Neural progenitor cell (in vitro differentiated cells): ENCODE results near the gene TCF19. TPM values are rescaled to one million over a fixed set of nuclear protein-coding genes. Genes with fewer than 3 reads are reported as not detected.
A peak's percentile ranks its signal among the peaks of the same experiment; 100 is the strongest.
"Not testable (repeated sequence)": the region's sequence is repeated elsewhere in the genome, so short reads cannot be mapped to it uniquely, and the experiment has no call there.

Experiments
- DNase-seq: peaks from one replicate; pipeline ENCODE4 v3.0.0-alpha.2; 2016; ENCODE audit warnings: low spot score
- H2AFZ ChIP-seq: fragments of 200-600 bp; sonication (generic); replicated peaks from 2 replicates; pipeline ENCODE4 v1.6.1; 2016; ENCODE audit warnings: antibody characterized with exemption
- H3F3A ChIP-seq: fragments of 200-600 bp; sonication (generic); 2 replicates; pipeline ENCODE4 v1.6.1; 2016; ENCODE audit warnings: antibody characterized with exemption, low read depth
- H3K27ac ChIP-seq: fragments of 200-600 bp; sonication (generic); 2 replicates; pipeline ENCODE4 v1.5.1; 2016; ENCODE audit warnings: mild to moderate bottlenecking
- H3K27me3 ChIP-seq: fragments of 200-600 bp; sonication (generic); 2 replicates; pipeline ENCODE4 v1.6.1; 2016; ENCODE audit warnings: mild to moderate bottlenecking, moderate library complexity
- H3K36me3 ChIP-seq: fragments of 200-600 bp; sonication (generic); 2 replicates; pipeline ENCODE4 v1.5.1; 2016
- H3K4me1 ChIP-seq: fragments of 200-600 bp; sonication (generic); 2 replicates; pipeline ENCODE4 v1.6.1; 2016; ENCODE audit warnings: mixed run types
- H3K4me2 ChIP-seq: fragments of 200-600 bp; sonication (generic); 2 replicates; pipeline ENCODE4 v1.6.1; 2016
- H3K4me3 ChIP-seq: fragments of 200-600 bp; sonication (generic); 2 replicates; pipeline ENCODE4 v1.5.1; 2016
- H3K79me2 ChIP-seq: fragments of 200-600 bp; sonication (generic); 2 replicates; pipeline ENCODE4 v1.6.1; 2016; ENCODE audit warnings: low read depth
- H3K9ac ChIP-seq: fragments of 200-600 bp; sonication (generic); 2 replicates; pipeline ENCODE4 v1.6.1; 2016
- H3K9me3 ChIP-seq: fragments of 200-600 bp; sonication (generic); 2 replicates; pipeline ENCODE4 v1.5.1; 2016; ENCODE audit warnings: low read depth
- H4K20me1 ChIP-seq: fragments of 200-600 bp; sonication (generic); 2 replicates; pipeline ENCODE4 v1.6.1; 2016; ENCODE audit warnings: low read depth
- H3K27ac Mint-ChIP-seq: 3 replicates; pipeline ENCODE4 v1.8.0; 2021; ENCODE audit warnings: mixed read lengths
- H3K27me3 Mint-ChIP-seq: 2 replicates; pipeline ENCODE4 v1.8.0; 2022; ENCODE audit warnings: low read depth, mild to moderate bottlenecking, inconsistent platforms, moderate library complexity, mixed read lengths; ENCODE audit not compliant: insufficient read depth
- H3K36me3 Mint-ChIP-seq: 3 replicates; pipeline ENCODE4 v1.8.0; 2021; ENCODE audit warnings: mixed read lengths
- H3K4me1 Mint-ChIP-seq: 3 replicates; pipeline ENCODE4 v1.8.0; 2021; ENCODE audit warnings: mixed read lengths
- H3K4me3 Mint-ChIP-seq: 3 replicates; pipeline ENCODE4 v1.8.0; 2021; ENCODE audit warnings: mild to moderate bottlenecking, moderate library complexity, mixed read lengths
- H3K9me3 Mint-ChIP-seq: 3 replicates; pipeline ENCODE4 v1.8.0; 2020; ENCODE audit warnings: mixed read lengths
- EZH2 ChIP-seq: fragments of 200-600 bp; sonication (generic); IDR thresholded peaks from 2 replicates; pipeline ENCODE4 v1.6.1; 2017; ENCODE audit warnings: antibody characterized with exemption, mild to moderate bottlenecking, moderate library complexity
- EZH2phosphoT487 ChIP-seq: fragments of 200-600 bp; sonication (generic); IDR thresholded peaks from 2 replicates; pipeline ENCODE4 v1.6.1; 2017; ENCODE audit warnings: antibody characterized with exemption
- total RNA-seq: library from RNA; depleted of rRNA; stranded (reverse); fragments of >200 nt; gene quantifications from 2 replicates; pipeline ENCODE4 v1.2.3, GENCODE V29; 2015; ENCODE audit warnings: low replicate concordance
- TF ChIP-seq, protein P1 (sequence below): fragments of 200-600 bp; sonication (generic); IDR thresholded peaks from 2 replicates; pipeline ENCODE4 v1.5.1; 2017; ENCODE audit warnings: antibody characterized with exemption, mild to moderate bottlenecking

Gene TCF19
- total RNA-seq, 1 donor from 2014 or later, result 6.2 TPM

DNA sequence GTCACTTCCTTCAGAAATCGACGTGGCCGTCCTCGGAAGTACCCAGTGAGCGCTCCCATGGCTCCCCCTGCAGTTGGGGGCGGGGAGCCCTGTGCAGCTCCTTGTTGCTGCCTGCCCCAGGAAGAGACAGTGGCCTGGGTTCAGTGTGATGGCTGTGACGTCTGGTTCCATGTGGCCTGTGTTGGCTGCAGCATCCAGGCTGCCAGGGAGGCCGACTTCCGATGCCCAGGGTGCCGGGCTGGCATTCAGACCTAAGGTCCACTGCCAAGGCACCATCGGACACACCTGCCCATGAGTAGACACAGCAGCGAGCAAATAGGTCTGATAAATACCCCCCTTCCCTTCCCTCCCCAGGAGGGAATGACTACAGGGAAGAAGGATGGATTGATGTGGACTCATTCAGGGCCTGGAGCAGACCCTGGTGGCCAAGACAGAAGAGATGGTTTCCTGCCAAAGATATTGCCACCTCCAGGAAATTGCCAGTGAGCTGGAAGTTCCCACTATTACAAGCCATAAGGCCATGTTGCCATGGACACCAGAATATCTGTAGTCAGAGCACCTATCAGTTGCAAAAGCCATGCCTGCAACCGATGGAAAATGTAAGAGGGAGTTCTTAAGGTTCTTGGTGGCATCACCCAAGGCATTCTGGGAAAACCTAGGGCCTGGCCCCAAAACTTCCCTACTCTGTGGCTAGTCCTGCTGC is 4.2 kb downstream of the TCF19 start:
- H3K36me3 ChIP-seq, result no peaks in the 10 kb centered on the region
- Mint-ChIP-seq H3K9me3 (no peaks in the 10 kb centered on the region), H3K27ac (no peak overlapping the region), H3K4me3 (no peak overlapping the region), H3K4me1 (peaks cover 15% of the 10 kb centered on the region), H3K36me3 (peaks cover 6% of the 10 kb centered on the region), H3K27me3 (peaks cover 4% of the 10 kb centered on the region)
- DNase-seq, result no peak
- no peak overlapping the region for H2AFZ ChIP-seq
- no peaks in the 10 kb centered on the region for H4K20me1 ChIP-seq
- no peaks in the 10 kb centered on the region for H3K9me3 ChIP-seq
- no peaks in the 10 kb centered on the region for H3K79me2 ChIP-seq
- no peak overlapping the region for H3K4me3 ChIP-seq
- H3F3A ChIP-seq, result peaks cover 14% of the 10 kb centered on the region
- no peak overlapping the region for H3K4me2 ChIP-seq
- H3K9ac ChIP-seq, result no peak overlapping the region
- TF ChIP-seq, protein P1, sequence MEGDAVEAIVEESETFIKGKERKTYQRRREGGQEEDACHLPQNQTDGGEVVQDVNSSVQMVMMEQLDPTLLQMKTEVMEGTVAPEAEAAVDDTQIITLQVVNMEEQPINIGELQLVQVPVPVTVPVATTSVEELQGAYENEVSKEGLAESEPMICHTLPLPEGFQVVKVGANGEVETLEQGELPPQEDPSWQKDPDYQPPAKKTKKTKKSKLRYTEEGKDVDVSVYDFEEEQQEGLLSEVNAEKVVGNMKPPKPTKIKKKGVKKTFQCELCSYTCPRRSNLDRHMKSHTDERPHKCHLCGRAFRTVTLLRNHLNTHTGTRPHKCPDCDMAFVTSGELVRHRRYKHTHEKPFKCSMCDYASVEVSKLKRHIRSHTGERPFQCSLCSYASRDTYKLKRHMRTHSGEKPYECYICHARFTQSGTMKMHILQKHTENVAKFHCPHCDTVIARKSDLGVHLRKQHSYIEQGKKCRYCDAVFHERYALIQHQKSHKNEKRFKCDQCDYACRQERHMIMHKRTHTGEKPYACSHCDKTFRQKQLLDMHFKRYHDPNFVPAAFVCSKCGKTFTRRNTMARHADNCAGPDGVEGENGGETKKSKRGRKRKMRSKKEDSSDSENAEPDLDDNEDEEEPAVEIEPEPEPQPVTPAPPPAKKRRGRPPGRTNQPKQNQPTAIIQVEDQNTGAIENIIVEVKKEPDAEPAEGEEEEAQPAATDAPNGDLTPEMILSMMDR, result no peak
- TF ChIP-seq EZH2, result no peak
- TF ChIP-seq EZH2phosphoT487, result no peak
- no peak overlapping the region for H3K27ac ChIP-seq
- peaks cover 3% of the 10 kb centered on the region for H3K4me1 ChIP-seq
- peaks cover 12% of the 10 kb centered on the region for H3K27me3 ChIP-seq

GRCh38 chr6:31163922-31164321 is 5.5 kb downstream of the TCF19 start:
- Histone ChIP-seq H3K27ac (no peak overlapping the region), H3K79me2 (no peaks in the 10 kb centered on the region), H3K4me2 (no peak overlapping the region), H2AFZ (no peak overlapping the region), H3K9me3 (no peaks in the 10 kb centered on the region), H3K27me3 (peaks cover 22% of the 10 kb centered on the region), H4K20me1 (no peaks in the 10 kb centered on the region), H3K36me3 (no peaks in the 10 kb centered on the region), H3K4me1 (peaks cover 3% of the 10 kb centered on the region), H3F3A (peaks cover 9% of the 10 kb centered on the region), H3K4me3 (no peak overlapping the region), H3K9ac (no peak overlapping the region)
- no peak for DNase-seq
- Mint-ChIP-seq H3K4me3 (no peak overlapping the region), H3K27me3 (peaks cover 7% of the 10 kb centered on the region), H3K4me1 (peaks cover 9% of the 10 kb centered on the region), H3K9me3 (no peaks in the 10 kb centered on the region), H3K36me3 (peaks cover 6% of the 10 kb centered on the region), H3K27ac (no peak overlapping the region)
- TF ChIP-seq, protein P1, result no peak
- TF ChIP-seq EZH2, result no peak
- TF ChIP-seq EZH2phosphoT487, result no peak

GRCh38 chr6:31164475-31165063 is 6.2 kb downstream of the TCF19 start:
- not testable (repeated sequence) for H3K27me3 Mint-ChIP-seq, H4K20me1 ChIP-seq, H3K9ac ChIP-seq, H3K79me2 ChIP-seq, H3K27ac ChIP-seq, H3F3A ChIP-seq, H3K36me3 Mint-ChIP-seq, H3K9me3 Mint-ChIP-seq, H3K4me2 ChIP-seq, H3K4me1 ChIP-seq, H3K4me3 Mint-ChIP-seq, DNase-seq, H3K9me3 ChIP-seq, H3K36me3 ChIP-seq, H3K4me3 ChIP-seq, H2AFZ ChIP-seq
- Mint-ChIP-seq H3K27ac (peak overlapping the region; percentile 35), H3K4me1 (peaks cover 12% of the 10 kb centered on the region)
- H3K27me3 ChIP-seq, result peaks cover 22% of the 10 kb centered on the region

DNA sequence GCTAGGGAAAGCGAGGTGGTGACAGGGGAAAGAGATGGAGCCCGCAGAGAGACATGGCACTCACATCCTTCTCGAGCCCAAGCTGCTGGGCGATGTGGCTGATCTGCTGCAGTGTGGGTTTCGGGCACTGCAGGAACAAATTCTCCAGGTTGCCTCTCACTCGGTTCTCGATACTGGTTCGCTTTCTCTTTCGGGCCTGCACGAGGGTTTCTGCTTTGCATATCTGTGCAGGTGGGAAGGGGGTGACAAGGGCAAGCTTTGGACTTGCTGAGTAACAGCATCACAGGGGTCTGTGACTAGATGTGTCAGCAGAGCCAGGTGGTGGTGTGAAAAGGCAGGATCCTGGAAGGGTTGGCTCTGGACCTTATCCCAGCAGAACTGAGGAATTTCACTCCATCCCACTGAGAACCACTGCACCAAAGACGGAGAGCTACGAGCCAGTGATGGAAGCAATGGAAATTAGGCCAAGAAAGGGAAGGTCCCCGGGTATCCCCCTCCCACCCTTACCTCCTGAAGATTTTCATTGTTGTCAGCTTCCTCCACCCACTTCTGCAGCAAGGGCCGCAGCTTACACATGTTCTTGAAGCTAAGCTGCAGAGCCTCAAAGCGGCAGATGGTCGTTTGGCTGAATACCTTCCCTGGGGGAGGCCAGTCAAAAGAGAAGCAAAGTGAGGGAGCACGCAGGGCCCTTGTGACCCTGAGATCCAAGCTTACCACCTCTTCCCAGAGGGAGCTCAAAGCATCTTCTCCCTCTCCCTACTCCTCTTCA is 6.9 kb downstream of the TCF19 start:
- not testable (repeated sequence) for H3K4me1 ChIP-seq, H3K36me3 ChIP-seq, H3K4me3 Mint-ChIP-seq, H3K27ac ChIP-seq, H3F3A ChIP-seq, H3K9ac ChIP-seq, H4K20me1 ChIP-seq, H3K9me3 ChIP-seq, DNase-seq, H3K4me3 ChIP-seq, H3K27me3 Mint-ChIP-seq, H3K36me3 Mint-ChIP-seq, H3K4me2 ChIP-seq, H3K4me1 Mint-ChIP-seq, H2AFZ ChIP-seq, H3K9me3 Mint-ChIP-seq, H3K79me2 ChIP-seq
- peaks cover 23% of the 10 kb centered on the region for H3K27me3 ChIP-seq
- peak overlapping the region; percentile 35 for H3K27ac Mint-ChIP-seq
